OCI-LY7 (cell line): ENCODE measurements around the gene GBGT1. TPM values are rescaled to one million over a fixed set of nuclear protein-coding genes. Genes with fewer than 3 reads are reported as not detected.

Source experiments
- BruUV-seq: library from RNA; stranded (reverse); fragments of 400-500 nt; replicated peaks from 2 replicates; lab custom pipeline; 2021; lab: Mats Ljungman, UMichigan
- CTCF ChIA-PET: fragments of 300-600 bp; sonication (Branson Sonifier 250); formaldehyde crosslinking; loops from one replicate; lab custom pipeline; 2022; ENCODE audit warnings: antibody characterized with exemption; ENCODE audit not compliant: unreplicated experiment; lab: Charles Lee
- POLR2A ChIA-PET: fragments of 300-600 bp; sonication (Branson Sonifier 250); formaldehyde crosslinking; loops from one replicate; lab custom pipeline; 2022; ENCODE audit warnings: antibody characterized with exemption; lab: Charles Lee
- DNase-seq: peaks from one replicate; pipeline ENCODE4 v3.0.0-alpha.2; 2015; ENCODE audit warnings: low spot score
- H2AFZ ChIP-seq: fragments of 200-600 bp; sonication (generic), shearing (Covaris generic); 2 replicates; pipeline ENCODE4 v1.6.1; 2014; ENCODE audit warnings: mild to moderate bottlenecking, antibody characterized with exemption, low read length, moderate library complexity
- H3K27ac ChIP-seq: fragments of 200-600 bp; sonication (generic); 2 replicates; pipeline ENCODE4 v1.5.1; 2014; ENCODE audit warnings: mixed run types, low read depth, mild to moderate bottlenecking, moderate library complexity, low read length, inconsistent platforms; ENCODE audit not compliant: poor library complexity, severe bottlenecking
- H3K36me3 ChIP-seq: fragments of 200-600 bp; sonication (generic); 2 replicates; pipeline ENCODE4 v1.6.1; 2014; ENCODE audit warnings: mild to moderate bottlenecking, antibody characterized with exemption, low read length, moderate library complexity, mixed read lengths; ENCODE audit not compliant: insufficient read depth
- H3K4me1 ChIP-seq: fragments of 200-600 bp; sonication (generic); 2 replicates; pipeline ENCODE4 v1.5.1; 2014; ENCODE audit warnings: mild to moderate bottlenecking, low read length; ENCODE audit not compliant: insufficient read depth, poor library complexity, severe bottlenecking
- H3K4me2 ChIP-seq: fragments of 200-600 bp; sonication (generic); 2 replicates; pipeline ENCODE4 v1.6.1; 2014; ENCODE audit warnings: mild to moderate bottlenecking, low read length
- H3K4me3 ChIP-seq: fragments of 200-600 bp; sonication (generic); 2 replicates; pipeline ENCODE4 v1.5.1; 2014; ENCODE audit warnings: mild to moderate bottlenecking, low read depth, low read length; ENCODE audit not compliant: poor library complexity, severe bottlenecking
- H3K79me2 ChIP-seq: fragments of 200-600 bp; sonication (generic); 2 replicates; pipeline ENCODE4 v1.6.1; 2016; ENCODE audit warnings: low read depth, mild to moderate bottlenecking, low read length, moderate library complexity, mixed read lengths; ENCODE audit not compliant: insufficient read depth
- H3K9me2 ChIP-seq: fragments of 200-600 bp; sonication (generic); 2 replicates; pipeline ENCODE4 v1.6.1; 2016; ENCODE audit warnings: mild to moderate bottlenecking, low read length, mixed read lengths; ENCODE audit not compliant: insufficient read depth
- H3K9me3 ChIP-seq: fragments of 200-600 bp; sonication (generic); 2 replicates; pipeline ENCODE4 v1.6.1; 2014; ENCODE audit warnings: mild to moderate bottlenecking, mixed run types, low read length, mixed read lengths
- H4K20me1 ChIP-seq: fragments of 200-600 bp; sonication (generic); 2 replicates; pipeline ENCODE4 v1.6.1; 2014; ENCODE audit warnings: mild to moderate bottlenecking, antibody characterized with exemption, low read length, moderate library complexity, mixed read lengths; ENCODE audit not compliant: insufficient read depth
- EZH2phosphoT487 ChIP-seq: fragments of 200-600 bp; sonication (generic); IDR thresholded peaks from 2 replicates; pipeline ENCODE4 v1.6.1; 2018; ENCODE audit warnings: low read depth, borderline replicate concordance, mild to moderate bottlenecking, mixed run types, antibody characterized with exemption, low read length, moderate library complexity, mixed read lengths
- intact Hi-C: fragments of 100-400 bp; cut with micrococcal nuclease; formaldehyde crosslinking; loops from one replicate; pipeline ENCODE4 v1.10.0; 2022; ENCODE audit not compliant: unreplicated experiment
- total RNA-seq, 2 experiments: library from RNA; depleted of rRNA in 1 of 2; stranded (reverse); fragments of >200 nt in 1 of 2; shearing (Covaris generic) in 1 of 2; gene quantifications; 2 replicates each; pipeline ENCODE4 v1.2.3, GENCODE V29; 2014 to 2022
- TF ChIP-seq, protein P1 (sequence below): fragments of 200-600 bp; sonication (generic); conservative IDR thresholded peaks from 2 replicates; pipeline ENCODE4 v1.5.1; 2014; ENCODE audit warnings: mild to moderate bottlenecking, antibody characterized with exemption, low read length, moderate library complexity, mixed read lengths

Gene GBGT1
- total RNA-seq, 2 experiments from 2014 or later = 2.1 to 5.9 TPM

DNA sequence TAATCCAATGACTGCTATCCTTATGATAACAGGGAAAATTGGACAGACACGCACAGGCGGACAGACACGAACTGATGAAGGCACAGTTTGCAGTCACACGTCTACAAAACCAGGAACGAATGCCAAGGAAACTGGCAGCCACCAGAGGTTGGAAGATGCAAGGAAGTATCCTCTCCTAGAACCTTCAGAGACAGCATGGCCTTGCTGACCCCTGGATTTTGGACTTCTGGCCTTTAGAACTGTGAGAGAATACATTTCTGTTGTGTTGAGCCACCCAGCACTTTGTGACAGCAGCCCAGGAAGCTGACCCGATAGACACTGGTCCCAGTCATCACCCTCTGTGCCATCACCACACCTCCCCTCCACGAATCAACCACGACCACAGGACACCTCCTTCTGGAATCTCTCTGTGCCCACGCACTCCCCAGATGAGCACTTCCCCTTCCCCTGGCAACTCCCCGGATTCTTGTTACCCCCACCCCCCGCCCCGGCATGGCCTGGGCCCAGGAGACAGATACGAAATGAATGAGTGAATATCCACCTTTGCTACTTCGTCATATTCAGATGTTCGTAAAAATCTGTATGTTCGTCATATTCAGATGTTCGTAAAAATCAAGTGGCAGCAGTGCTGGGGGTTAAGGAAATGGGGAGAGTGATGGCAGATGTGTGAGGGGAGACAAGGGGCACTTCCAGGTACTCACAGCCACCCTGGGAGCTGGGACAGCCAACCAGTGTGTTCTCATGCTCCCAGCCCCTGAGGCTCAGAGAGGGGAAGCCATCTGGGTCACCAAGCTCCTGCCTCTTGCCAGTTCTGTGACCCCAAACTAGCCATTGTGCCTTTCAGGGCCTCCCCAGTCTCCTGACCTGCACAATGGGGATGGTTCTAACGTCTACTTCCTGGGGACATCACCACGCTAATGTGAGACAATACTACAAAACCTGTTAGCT is 18.5 kb downstream of the GBGT1 start:
- Histone ChIP-seq H3K4me2 (peak overlapping the region; percentile 70), H3K79me2 (peaks cover 10% of the 10 kb centered on the region; the same call in 1 of the 2 replicates), H3K9me3 (no peaks in the 10 kb centered on the region), H3K4me1 (peaks cover 38% of the 10 kb centered on the region), H4K20me1 (peaks cover 17% of the 10 kb centered on the region), H3K27ac (no peak overlapping the region), H3K4me3 (no peak overlapping the region), H3K36me3 (no peaks in the 10 kb centered on the region; the same call in 1 of the 2 replicates), H2AFZ (no peak overlapping the region), H3K9me2 (no peaks in the 10 kb centered on the region)
- ChIA-PET CTCF (interaction anchor here (0.9 to 1.0 kb wide), 2 partner anchors 14 to 42 kb away, joined by 3 read pairs; no protein-coding TSS in a partner anchor), POLR2A (no interaction called here)
- DNase-seq = no peak
- BruUV-seq = TSS peak; percentile 48
- intact Hi-C loops = loop anchor here (1.0 to 2.0 kb wide), 3 partner anchors 42 to 122 kb away; no protein-coding TSS in a partner anchor
- TF ChIP-seq, protein P1, sequence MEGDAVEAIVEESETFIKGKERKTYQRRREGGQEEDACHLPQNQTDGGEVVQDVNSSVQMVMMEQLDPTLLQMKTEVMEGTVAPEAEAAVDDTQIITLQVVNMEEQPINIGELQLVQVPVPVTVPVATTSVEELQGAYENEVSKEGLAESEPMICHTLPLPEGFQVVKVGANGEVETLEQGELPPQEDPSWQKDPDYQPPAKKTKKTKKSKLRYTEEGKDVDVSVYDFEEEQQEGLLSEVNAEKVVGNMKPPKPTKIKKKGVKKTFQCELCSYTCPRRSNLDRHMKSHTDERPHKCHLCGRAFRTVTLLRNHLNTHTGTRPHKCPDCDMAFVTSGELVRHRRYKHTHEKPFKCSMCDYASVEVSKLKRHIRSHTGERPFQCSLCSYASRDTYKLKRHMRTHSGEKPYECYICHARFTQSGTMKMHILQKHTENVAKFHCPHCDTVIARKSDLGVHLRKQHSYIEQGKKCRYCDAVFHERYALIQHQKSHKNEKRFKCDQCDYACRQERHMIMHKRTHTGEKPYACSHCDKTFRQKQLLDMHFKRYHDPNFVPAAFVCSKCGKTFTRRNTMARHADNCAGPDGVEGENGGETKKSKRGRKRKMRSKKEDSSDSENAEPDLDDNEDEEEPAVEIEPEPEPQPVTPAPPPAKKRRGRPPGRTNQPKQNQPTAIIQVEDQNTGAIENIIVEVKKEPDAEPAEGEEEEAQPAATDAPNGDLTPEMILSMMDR = no peak
- no peak for TF ChIP-seq EZH2phosphoT487

DNA sequence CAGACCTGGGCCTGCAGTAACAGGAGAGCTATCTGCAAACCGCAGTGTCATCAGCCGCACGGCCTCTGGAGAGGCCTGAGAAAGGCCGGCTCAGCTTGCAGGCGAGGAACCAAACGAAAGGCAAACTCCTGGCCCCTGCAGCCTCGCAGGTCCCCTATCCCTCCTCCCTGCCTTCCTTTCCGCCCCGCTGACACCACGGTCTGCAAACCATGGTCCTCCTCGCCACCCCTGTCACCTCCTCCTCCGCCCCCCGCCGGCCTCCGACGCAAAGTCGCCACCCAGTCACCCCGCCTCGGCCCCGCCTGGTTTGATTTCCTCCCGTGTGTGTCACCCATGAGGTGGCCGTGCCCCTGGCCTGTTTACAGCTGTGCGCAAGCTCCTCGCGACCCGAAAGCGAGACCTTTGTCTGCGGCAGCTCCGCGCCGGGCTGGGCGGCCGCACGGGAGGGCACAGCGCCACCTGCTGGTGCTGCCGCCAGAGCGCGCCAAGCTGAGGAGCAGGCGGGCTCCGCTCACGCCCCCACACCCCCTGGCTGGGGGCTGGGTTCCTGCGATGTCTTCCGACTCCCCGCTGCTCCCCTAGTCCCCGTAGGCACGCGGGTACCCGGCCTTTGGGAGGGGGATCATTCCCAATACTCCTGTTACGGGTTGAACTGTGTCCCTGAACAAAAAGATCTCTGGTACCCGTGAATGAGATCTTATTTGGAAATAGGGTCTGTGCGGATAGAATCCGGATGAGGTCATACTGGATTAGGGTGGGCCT is 19.4 kb downstream of the GBGT1 start:
- BruUV-seq = no TSS peak
- Histone ChIP-seq H4K20me1 (peaks cover 17% of the 10 kb centered on the region), H2AFZ (no peak overlapping the region)

More for the DNA sequence above, 19.4 kb downstream of the GBGT1 start:
- H3K79me2 ChIP-seq = peaks cover 10% of the 10 kb centered on the region; the same call in 1 of the 2 replicates
- H3K4me3 ChIP-seq = peak overlapping the region; percentile 46
- no peaks in the 10 kb centered on the region for H3K9me2 ChIP-seq
- H3K4me2 ChIP-seq = peak overlapping the region; percentile 70
- intact Hi-C loops = loop anchor here (1.0 to 2.0 kb wide), 3 partner anchors 41 to 122 kb away; no protein-coding TSS in a partner anchor
- no peak overlapping the region for H3K27ac ChIP-seq
- peak; percentile 74 for DNase-seq
- H3K4me1 ChIP-seq = peaks cover 31% of the 10 kb centered on the region
- TF ChIP-seq, protein P1 = peak; percentile 98
- no peak for TF ChIP-seq EZH2phosphoT487
- no peaks in the 10 kb centered on the region; the same call in 1 of the 2 replicates for H3K36me3 ChIP-seq
- no peaks in the 10 kb centered on the region for H3K9me3 ChIP-seq
- ChIA-PET POLR2A (interaction anchor here (0.6 kb wide), 1 partner anchor 230 kb away, joined by 3 read pairs; no protein-coding TSS in a partner anchor), CTCF (interaction anchor here (0.9 to 1.1 kb wide), 5 partner anchors 11 to 42 kb away, joined by 3 to 7 read pairs (median 4); no protein-coding TSS in a partner anchor)
